GM12872 (cell line): ENCODE measurements around the gene ATP13A3.

ENCODE experiments used
- TF ChIP-seq, protein P1 (sequence below): IDR thresholded peaks from 3 replicates; pipeline ENCODE4 v1.5.1; 2011; ENCODE audit warnings: low read depth, mild to moderate bottlenecking, low read length, moderate library complexity; ENCODE audit not compliant: insufficient read depth

Gene ATP13A3

GRCh38 chr3:194384156-194384555 is 102.6 kb downstream of the ATP13A3 start:
- TF ChIP-seq, protein P1, sequence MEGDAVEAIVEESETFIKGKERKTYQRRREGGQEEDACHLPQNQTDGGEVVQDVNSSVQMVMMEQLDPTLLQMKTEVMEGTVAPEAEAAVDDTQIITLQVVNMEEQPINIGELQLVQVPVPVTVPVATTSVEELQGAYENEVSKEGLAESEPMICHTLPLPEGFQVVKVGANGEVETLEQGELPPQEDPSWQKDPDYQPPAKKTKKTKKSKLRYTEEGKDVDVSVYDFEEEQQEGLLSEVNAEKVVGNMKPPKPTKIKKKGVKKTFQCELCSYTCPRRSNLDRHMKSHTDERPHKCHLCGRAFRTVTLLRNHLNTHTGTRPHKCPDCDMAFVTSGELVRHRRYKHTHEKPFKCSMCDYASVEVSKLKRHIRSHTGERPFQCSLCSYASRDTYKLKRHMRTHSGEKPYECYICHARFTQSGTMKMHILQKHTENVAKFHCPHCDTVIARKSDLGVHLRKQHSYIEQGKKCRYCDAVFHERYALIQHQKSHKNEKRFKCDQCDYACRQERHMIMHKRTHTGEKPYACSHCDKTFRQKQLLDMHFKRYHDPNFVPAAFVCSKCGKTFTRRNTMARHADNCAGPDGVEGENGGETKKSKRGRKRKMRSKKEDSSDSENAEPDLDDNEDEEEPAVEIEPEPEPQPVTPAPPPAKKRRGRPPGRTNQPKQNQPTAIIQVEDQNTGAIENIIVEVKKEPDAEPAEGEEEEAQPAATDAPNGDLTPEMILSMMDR: no peak

DNA sequence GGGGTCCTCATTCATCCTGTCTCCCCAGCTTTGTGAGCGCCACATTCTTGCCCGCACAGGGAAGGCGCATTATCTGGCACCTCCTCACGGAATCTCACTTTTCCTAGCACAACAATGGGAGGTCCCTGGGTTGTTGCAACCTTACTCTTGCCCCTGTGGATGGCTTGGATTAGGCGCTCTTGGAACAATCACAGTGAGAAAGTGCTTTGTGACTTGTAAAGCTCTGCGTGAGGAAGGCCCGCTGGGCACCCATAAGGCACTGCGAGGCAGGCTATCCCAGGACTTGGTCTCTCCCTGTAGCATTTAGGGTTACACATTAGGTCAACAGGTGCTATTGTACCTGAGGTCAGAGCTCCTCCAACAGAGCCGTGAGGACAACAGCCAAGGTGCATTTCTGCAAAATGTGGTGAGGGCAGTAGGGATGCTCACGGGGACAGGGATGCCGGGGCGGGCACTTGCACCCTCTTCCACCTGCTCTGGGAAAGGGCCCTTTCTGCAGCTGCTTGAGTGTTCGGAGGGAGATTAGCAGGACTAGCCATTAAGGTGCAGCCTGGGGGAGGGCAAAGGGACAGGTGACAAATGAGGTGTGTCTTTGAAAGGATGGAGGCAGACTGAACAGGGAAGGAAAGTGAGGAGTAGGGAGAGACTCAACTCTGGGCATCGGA is 103.4 kb downstream of the ATP13A3 start:
- TF ChIP-seq, protein P1: no peak

DNA sequence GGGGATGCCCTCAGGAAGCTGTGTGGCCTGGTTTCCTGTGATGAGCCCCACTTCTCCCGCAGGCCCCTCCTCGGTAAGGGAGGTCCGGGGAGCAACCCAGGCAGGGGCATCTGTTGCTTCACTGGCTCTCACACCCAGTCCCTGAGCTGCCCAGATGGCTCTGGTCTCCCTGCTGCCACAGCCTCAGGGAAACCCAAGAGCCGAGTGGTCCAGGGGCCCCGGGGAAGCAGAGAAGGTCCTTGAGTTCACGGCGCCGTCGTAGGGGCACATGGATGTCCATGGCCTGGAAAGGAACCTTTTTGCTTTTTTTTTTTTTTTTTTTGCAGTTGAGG is 103.9 kb downstream of the ATP13A3 start:
- TF ChIP-seq, protein P1: no peak

GRCh38 chr3:194382196-194382891 is 104.5 kb downstream of the ATP13A3 start:
- TF ChIP-seq, protein P1: no peak

DNA sequence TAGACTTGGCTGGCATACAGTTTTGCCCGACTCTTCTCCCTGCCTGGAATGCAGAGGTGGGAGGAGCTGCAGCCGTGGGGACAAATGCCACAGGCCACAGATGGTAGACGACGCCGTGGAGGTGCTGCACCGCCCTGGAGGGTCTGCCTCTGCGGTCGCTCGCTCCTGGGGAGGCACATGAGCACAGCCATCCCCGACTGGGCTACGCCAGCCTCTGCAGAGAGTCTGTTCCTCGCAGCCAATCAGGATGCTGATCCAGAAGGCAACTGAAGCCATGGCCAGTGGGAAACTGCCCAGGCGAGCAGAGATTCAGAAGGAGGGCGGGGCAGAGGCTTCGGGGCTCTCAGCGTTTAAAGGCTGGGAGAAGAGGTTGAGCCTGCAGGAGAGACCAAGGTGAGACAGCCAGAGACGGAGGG is 105.3 kb downstream of the ATP13A3 start:
- TF ChIP-seq, protein P1: no peak

DNA sequence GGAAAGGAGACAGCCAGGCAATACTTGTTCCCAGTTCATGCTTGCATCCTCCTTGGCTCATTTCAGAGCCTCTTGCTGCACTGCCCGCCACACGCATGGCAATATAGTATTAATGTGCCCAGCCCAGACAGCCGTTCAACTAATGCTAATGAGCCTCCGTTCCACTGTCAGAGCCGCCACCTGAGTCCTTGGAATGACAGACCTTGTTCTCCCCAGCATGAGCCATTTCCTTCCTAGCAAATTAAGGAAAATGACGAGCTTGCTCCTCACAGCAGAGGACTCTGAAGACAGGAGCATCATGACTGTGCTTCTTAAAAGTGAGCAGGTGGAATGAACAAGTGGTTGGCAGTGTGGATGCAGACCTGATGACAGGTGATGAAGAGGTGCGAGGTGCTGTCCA is 106.5 kb downstream of the ATP13A3 start:
- TF ChIP-seq, protein P1: no peak

GRCh38 chr3:194379651-194380050 is 107.2 kb downstream of the ATP13A3 start:
- TF ChIP-seq, protein P1: no peak
